22Rv1 (cell line): ENCODE results near the gene FANK1.

Source experiments
- CTCF ChIP-seq: fragments of 450-650 bp; IDR thresholded peaks from 2 replicates; pipeline ENCODE4 v1.5.1; 2017; ENCODE audit warnings: mild to moderate bottlenecking
- ZFX ChIP-seq: fragments of 450-650 bp; IDR thresholded peaks from 2 replicates; pipeline ENCODE4 v1.6.1; 2017; ENCODE audit warnings: antibody characterized with exemption, borderline replicate concordance

GRCh38 chr10:125871338-125871737 is 25.0 kb upstream of the FANK1 start:
- TF ChIP-seq CTCF: no peak
- no peak for TF ChIP-seq ZFX
